ENCODE data around the gene MMP24OS. TPM values are rescaled to one million over a fixed set of nuclear protein-coding genes. Genes with fewer than 3 reads are reported as not detected.

The MMP24OS gene
- total RNA-seq, 4 donors from 2014 or later: 12.8 to 21.5 (median 18.7) TPM

DNA sequence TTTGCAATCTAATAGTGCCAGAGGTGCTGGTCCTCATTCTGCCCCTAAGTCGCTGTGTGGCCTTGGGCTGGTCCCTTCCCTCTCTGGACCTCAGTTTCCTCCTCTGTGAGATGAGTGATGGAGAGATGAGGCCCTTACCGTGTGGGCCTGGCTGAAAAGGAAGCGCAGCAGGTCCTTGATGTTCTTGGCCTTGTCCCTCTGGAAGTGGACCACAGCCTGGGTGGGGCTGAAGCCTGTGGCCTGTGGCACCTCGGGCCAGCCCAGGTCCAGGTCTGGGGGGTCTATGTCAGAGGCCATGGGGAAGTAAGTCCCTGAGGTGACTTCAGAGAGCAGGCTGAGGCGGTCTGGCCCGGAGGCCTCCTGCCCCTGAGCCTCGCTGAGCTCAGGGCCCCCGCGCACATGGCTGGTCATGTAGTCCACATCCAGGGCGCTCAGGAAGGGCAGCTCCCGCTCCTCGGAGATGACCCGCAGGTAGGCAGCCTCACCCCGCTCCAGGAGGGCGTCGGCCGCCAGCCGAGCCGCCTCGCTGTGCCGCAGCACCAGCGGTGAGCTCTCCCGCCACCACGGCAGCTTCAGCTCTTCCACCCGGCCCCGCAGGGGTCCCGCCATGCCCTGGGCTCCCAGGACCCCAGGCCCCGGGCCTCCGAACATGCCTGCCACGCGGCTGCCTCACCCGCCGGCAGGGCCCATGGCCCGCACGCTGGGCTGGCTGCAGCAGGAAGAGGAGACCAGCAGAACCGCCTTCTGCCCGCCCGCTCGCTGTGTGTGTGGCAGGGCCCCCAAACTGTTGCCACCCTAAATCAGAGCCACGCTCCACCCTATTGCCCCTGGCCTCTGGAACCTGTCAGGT is 14.0 kb upstream of the MMP24OS start, which contains the start of gene FAM83C:
Gene FAM83C (minus strand): TSS at position 772 of the 850 bp plus-strand sequence. CDS start 121 bp downstream, at position 651.
- H3K27me3 ChIP-seq: peaks cover 0 to 29% (median 0%) of the 10 kb centered on the region in 4 donors
- peak within 1 kb of the TSS; percentile 43 to 93 (median 87) for H3K27ac ChIP-seq
- H3K9me3 ChIP-seq: no peaks in the 10 kb centered on the region
- 40 to 52% methylated on average over 2 to 3 of the region's 40 CpGs for WGBS, 2 donors
- H3K36me3 ChIP-seq: peaks cover 0 to 20% (median 0%) of the 10 kb centered on the region in 3 donors
- TF ChIP-seq POLR2A (IDR thresholded peaks at IDR 0.05): peak in 2 of 4 donors; percentile 65 to 72
- TF ChIP-seq, protein P1, sequence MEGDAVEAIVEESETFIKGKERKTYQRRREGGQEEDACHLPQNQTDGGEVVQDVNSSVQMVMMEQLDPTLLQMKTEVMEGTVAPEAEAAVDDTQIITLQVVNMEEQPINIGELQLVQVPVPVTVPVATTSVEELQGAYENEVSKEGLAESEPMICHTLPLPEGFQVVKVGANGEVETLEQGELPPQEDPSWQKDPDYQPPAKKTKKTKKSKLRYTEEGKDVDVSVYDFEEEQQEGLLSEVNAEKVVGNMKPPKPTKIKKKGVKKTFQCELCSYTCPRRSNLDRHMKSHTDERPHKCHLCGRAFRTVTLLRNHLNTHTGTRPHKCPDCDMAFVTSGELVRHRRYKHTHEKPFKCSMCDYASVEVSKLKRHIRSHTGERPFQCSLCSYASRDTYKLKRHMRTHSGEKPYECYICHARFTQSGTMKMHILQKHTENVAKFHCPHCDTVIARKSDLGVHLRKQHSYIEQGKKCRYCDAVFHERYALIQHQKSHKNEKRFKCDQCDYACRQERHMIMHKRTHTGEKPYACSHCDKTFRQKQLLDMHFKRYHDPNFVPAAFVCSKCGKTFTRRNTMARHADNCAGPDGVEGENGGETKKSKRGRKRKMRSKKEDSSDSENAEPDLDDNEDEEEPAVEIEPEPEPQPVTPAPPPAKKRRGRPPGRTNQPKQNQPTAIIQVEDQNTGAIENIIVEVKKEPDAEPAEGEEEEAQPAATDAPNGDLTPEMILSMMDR (IDR thresholded peaks at IDR 0.05): no peak
- H3K4me3 ChIP-seq: peak within 1 kb of the TSS; percentile 36 to 61 (median 52)
- peaks cover 5 to 57% (median 10%) of the 10 kb centered on the region in 3 donors for H3K4me1 ChIP-seq
- intact Hi-C loops (cut with DNase I): no loop called here
- DNase-seq: no peak

DNA sequence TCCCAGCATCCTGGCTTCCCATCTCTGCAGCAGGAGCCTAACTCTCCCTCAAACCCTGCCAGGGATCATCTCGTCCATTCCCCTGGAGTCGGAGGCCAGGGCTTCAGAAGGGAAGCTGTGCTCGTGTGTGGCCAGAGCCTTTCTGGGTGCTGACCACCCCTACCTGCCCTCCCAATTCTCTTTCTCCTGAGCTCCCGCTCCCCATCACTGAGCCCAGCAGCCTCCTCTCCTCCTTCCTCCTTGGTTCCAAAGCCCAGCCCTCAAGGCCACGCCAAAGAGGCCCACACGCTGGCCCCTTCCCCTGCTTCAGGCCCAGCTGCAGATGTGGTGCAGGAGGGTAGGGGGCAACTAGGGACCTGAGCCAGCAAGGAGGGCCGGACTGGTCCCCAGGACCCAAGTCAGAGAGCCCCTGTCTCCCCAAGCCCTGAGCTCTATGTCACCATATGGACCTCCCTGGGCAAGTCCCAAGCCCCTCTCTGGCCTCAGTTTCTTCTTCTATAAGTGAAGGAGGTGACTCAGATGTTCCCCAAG is 13.0 kb upstream of the MMP24OS start:
- Histone ChIP-seq H3K27ac (peak overlapping the region in 3 of 4 donors; percentile 35 to 93 (median 87)), H3K4me3 (peak overlapping the region; percentile 36 to 61 (median 52)), H3K36me3 (peaks cover 0 to 25% (median 0%) of the 10 kb centered on the region in 3 donors), H3K9me3 (no peaks in the 10 kb centered on the region), H3K4me1 (peaks cover under 1 to 48% (median 5%) of the 10 kb centered on the region in 3 donors), H3K27me3 (peaks cover 0 to 28% (median 0%) of the 10 kb centered on the region in 4 donors)
- TF ChIP-seq, protein P1 (IDR thresholded peaks at IDR 0.05): no peak
- no peak for TF ChIP-seq POLR2A (IDR thresholded peaks at IDR 0.05)
- WGBS, 2 donors: 43 to 56% methylated on average over 4 to 7 of the region's 7 CpGs
- DNase-seq: no peak
- intact Hi-C loops (cut with DNase I): no loop called here

DNA sequence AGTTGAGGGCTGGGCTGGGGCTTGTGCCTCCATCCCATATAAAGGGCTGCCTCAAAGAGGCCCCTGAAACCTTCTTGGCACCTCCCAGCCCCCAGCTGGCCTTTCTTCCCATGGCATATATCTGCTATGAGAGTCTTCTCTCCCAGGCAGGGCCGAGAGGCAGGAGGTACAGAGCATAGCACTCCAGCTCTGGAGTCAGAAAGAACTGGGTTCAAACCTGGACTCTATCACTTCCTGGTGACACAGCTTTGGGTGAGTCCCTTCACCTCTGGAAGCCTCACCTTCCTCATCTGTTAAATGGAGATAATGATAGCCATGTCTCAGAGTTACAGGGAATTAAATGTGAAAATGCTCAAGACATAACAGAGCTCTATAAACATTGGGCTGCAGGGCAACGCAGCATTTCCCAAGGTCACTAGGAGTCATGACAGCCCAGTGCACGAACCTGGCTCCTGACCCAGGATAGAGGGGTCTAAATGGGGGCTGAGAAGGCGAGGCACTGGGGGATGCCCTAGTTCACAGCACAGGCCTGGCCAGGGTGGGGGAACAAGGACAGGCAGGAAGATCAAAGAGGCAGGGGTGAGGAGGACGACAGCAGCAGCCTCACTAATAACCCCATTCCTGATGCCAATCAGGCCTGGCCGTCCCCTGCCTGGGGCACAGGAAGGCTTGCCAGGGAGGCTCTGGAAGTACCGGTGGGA is 12.4 kb upstream of the MMP24OS start:
- H3K4me3 ChIP-seq: peak overlapping the region; percentile 36 to 61 (median 52)

DNA sequence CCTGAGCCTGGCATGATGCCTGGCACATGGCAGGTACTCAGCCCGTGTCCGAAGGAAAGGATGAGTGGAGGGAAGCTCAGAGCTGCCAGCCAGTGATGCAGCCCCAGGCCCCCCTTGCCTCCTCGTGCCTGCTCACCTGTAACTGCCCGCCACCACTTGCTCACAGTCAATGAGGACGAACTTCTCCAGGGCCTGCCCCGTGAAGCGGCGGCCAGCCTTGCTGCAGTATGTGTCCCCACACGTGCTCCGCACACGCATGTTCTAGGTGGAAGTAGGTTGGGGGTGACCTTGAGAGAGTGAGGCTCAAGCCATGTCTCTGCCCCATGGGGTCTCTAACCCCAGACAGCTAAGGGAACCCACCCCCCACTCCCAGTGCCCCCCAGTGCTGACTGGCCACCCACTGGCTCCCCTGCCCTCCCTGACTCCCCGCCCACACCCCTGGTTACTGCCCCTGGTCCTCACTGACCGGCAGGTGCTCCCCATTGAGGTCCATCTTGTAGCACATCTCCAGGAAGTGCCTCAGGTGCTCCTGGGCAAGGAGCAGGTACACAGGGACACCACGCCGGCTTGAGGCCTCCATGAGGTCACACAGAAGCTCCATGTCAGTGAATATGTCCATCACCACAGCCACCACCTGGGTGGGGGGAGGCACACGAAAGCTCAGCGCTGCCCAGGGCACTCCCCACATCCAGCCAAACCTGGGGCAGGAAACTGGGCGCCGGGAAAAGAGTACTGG is 10.6 kb upstream of the MMP24OS start:
- no peak overlapping the region for H3K27ac ChIP-seq
- H3K4me3 ChIP-seq: no peak overlapping the region
- H3K4me1 ChIP-seq: peaks cover 12 to 57% (median 16%) of the 10 kb centered on the region in 3 donors
- H3K36me3 ChIP-seq: peaks cover 0 to 26% (median 0%) of the 10 kb centered on the region in 3 donors
- no peaks in the 10 kb centered on the region for H3K9me3 ChIP-seq
- TF ChIP-seq, protein P1 (IDR thresholded peaks at IDR 0.05): no peak
- WGBS, 2 donors: 79 to 90% methylated on average over 8 to 10 of the region's 19 CpGs
- DNase-seq: no peak
- peaks cover 0 to 16% (median 0%) of the 10 kb centered on the region in 4 donors for H3K27me3 ChIP-seq
- intact Hi-C loops (cut with DNase I): no loop called here

More for the DNA sequence above, 12.4 kb upstream of the MMP24OS start:
- Histone ChIP-seq H3K27me3 (peaks cover 0 to 26% (median 0%) of the 10 kb centered on the region in 4 donors), H3K27ac (peak overlapping the region in 3 of 4 donors; percentile 35 to 93 (median 87)), H3K9me3 (no peaks in the 10 kb centered on the region), H3K36me3 (peaks cover 0 to 25% (median 0%) of the 10 kb centered on the region in 3 donors), H3K4me1 (peaks cover 3 to 46% (median 6%) of the 10 kb centered on the region in 3 donors)
- DNase-seq: no peak
- intact Hi-C loops (cut with DNase I): no loop called here
- 43% methylated on average over 5 to 6 of the region's 7 CpGs for WGBS, 2 donors
- TF ChIP-seq, protein P1 (IDR thresholded peaks at IDR 0.05): no peak
- TF ChIP-seq POLR2A (IDR thresholded peaks at IDR 0.05): no peak
